Neural crest cell (in vitro differentiated cells): Measurements from ENCODE around the gene PHYHIPL. TPM values are rescaled to one million over a fixed set of nuclear protein-coding genes. Genes with fewer than 3 reads are reported as not detected.

ENCODE experiments used
- DNase-seq: peaks from one replicate; pipeline ENCODE4 v3.0.0; 2021; ENCODE audit warnings: low read depth, mixed read lengths, low spot score
- H3K27ac Mint-ChIP-seq: one replicate; pipeline ENCODE4 v1.8.0; 2021; ENCODE audit warnings: mild to moderate bottlenecking, mixed read lengths; ENCODE audit not compliant: unreplicated experiment
- H3K27me3 Mint-ChIP-seq: 2 replicates; pipeline ENCODE4 v1.8.0; 2021; ENCODE audit warnings: low read depth, mild to moderate bottlenecking, mixed read lengths
- H3K36me3 Mint-ChIP-seq: 2 replicates; pipeline ENCODE4 v1.8.0; 2021; ENCODE audit warnings: low read depth, mild to moderate bottlenecking, mixed read lengths
- H3K4me1 Mint-ChIP-seq: 2 replicates; pipeline ENCODE4 v1.8.0; 2021; ENCODE audit warnings: mixed read lengths
- H3K4me3 Mint-ChIP-seq: one replicate; pipeline ENCODE4 v1.8.0; 2021; ENCODE audit warnings: mild to moderate bottlenecking, mixed read lengths
- H3K9me3 Mint-ChIP-seq: 2 replicates; pipeline ENCODE4 v1.8.0; 2021; ENCODE audit warnings: mixed read lengths
- CTCF ChIP-seq: fragments of 200-600 bp; sonication (generic); conservative IDR thresholded peaks from 2 replicates; pipeline ENCODE4 v1.5.0; 2021; ENCODE audit warnings: antibody characterized with exemption, mild to moderate bottlenecking
- total RNA-seq: library from RNA; stranded (reverse); gene quantifications from 2 replicates; pipeline ENCODE4 v1.2.1, GENCODE V29; 2021

PHYHIPL gene
- total RNA-seq, 1 donor from 2014 or later = 17.5 TPM

GRCh38 chr10:59276133-59276532 lies 99.7 kb downstream of the PHYHIPL start:
- TF ChIP-seq CTCF = no peak
- Mint-ChIP-seq H3K27me3 (no peaks in the 10 kb centered on the region), H3K4me1 (no peaks in the 10 kb centered on the region)

GRCh38 chr10:59276919-59277318 lies 100.5 kb downstream of the PHYHIPL start:
- TF ChIP-seq CTCF = no peak
- no peak for DNase-seq
- H3K27ac Mint-ChIP-seq = no peak overlapping the region
- no peaks in the 10 kb centered on the region for H3K27me3 Mint-ChIP-seq
- no peak overlapping the region for H3K4me3 Mint-ChIP-seq
- H3K4me1 Mint-ChIP-seq = no peaks in the 10 kb centered on the region
- H3K36me3 Mint-ChIP-seq = no peaks in the 10 kb centered on the region
- H3K9me3 Mint-ChIP-seq = no peaks in the 10 kb centered on the region

More at GRCh38 chr10:59276133-59276532, 99.7 kb downstream of the PHYHIPL start:
- Mint-ChIP-seq H3K27ac (no peak overlapping the region), H3K36me3 (no peaks in the 10 kb centered on the region), H3K9me3 (no peaks in the 10 kb centered on the region), H3K4me3 (no peak overlapping the region)
- no peak for DNase-seq

GRCh38 chr10:59279476-59279875 lies 103.0 kb downstream of the PHYHIPL start:
- no peaks in the 10 kb centered on the region for H3K27me3 Mint-ChIP-seq
- H3K27ac Mint-ChIP-seq = peak overlapping the region; percentile 67
- H3K4me1 Mint-ChIP-seq = peaks cover 6% of the 10 kb centered on the region
- H3K36me3 Mint-ChIP-seq = no peaks in the 10 kb centered on the region
- no peaks in the 10 kb centered on the region for H3K9me3 Mint-ChIP-seq
- H3K4me3 Mint-ChIP-seq = no peak overlapping the region
- DNase-seq = no peak
- no peak for TF ChIP-seq CTCF

- H3K9me3 Mint-ChIP-seq = no peaks in the 10 kb centered on the region
- peaks cover 6% of the 10 kb centered on the region for H3K4me1 Mint-ChIP-seq
- H3K36me3 Mint-ChIP-seq = no peaks in the 10 kb centered on the region
- H3K27me3 Mint-ChIP-seq = no peaks in the 10 kb centered on the region
- peak overlapping the region; percentile 67 for H3K27ac Mint-ChIP-seq
- H3K4me3 Mint-ChIP-seq = no peak overlapping the region
- no peak for DNase-seq
- no peak for TF ChIP-seq CTCF
These were observed 103.6 kb downstream of the PHYHIPL start for GRCh38 chr10:59279991-59280505.

- Mint-ChIP-seq H3K4me1 (peaks cover 6% of the 10 kb centered on the region), H3K4me3 (no peak overlapping the region), H3K36me3 (no peaks in the 10 kb centered on the region), H3K27me3 (no peaks in the 10 kb centered on the region), H3K9me3 (no peaks in the 10 kb centered on the region), H3K27ac (no peak overlapping the region)
- TF ChIP-seq CTCF = no peak
- DNase-seq = no peak
These were observed 105.4 kb downstream of the PHYHIPL start for GRCh38 chr10:59281861-59282260.
